Cardiac septum (tissue), 1 donor: ENCODE measurements around the gene ACSL5. TPM values are rescaled to one million over a fixed set of nuclear protein-coding genes. Genes with fewer than 3 reads are reported as not detected.
"Not testable (repeated sequence)": the region's sequence is repeated elsewhere in the genome, so short reads cannot be mapped to it uniquely, and the experiment has no call there.

Experiments
- DNase-seq: peaks from one replicate; pipeline ENCODE4 v3.0.0-alpha.2; 2020; ENCODE audit warnings: low spot score
- intact Hi-C: fragments of 100-400 bp; cut with DNase I; formaldehyde crosslinking; loops from one replicate; pipeline ENCODE4 v1.14.0; 2022
- total RNA-seq: library from RNA; stranded (reverse); fragmentation: NEBNext Ultra II Directional; extraction: Animal tissue kit (Norgen Biotek cat#: 25700); gene quantifications from one replicate; pipeline ENCODE4 v1.2.1, GENCODE V29; 2021
- donor health status: DM: no; HTN: no; CAD: no.

The ACSL5 gene
- total RNA-seq, 1 donor from 2014 or later = 5.1 TPM

GRCh38 chr10:112395809-112396530, 22.1 kb downstream of the ACSL5 start:
- intact Hi-C loops = no loop called here
- no peak for DNase-seq

DNA sequence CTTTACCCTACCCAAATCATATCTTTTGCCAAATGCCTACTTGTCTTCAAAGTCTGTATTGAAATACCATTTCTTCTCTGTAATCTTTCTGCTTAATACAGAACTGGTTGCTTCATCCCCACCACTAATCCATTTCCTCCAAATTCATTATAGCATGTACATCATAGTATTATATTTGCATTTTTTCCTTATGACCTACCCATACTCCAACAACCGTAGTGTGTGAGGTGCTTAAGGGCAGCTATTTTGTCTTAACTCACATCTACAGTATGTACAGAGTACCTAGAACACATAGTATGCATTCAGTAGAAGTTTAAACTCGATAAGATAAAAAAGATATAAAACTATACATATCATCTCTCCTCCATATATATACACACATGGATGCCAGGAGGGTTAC, 23.7 kb downstream of the ACSL5 start:
- intact Hi-C loops = no loop called here
- DNase-seq = no peak

DNA sequence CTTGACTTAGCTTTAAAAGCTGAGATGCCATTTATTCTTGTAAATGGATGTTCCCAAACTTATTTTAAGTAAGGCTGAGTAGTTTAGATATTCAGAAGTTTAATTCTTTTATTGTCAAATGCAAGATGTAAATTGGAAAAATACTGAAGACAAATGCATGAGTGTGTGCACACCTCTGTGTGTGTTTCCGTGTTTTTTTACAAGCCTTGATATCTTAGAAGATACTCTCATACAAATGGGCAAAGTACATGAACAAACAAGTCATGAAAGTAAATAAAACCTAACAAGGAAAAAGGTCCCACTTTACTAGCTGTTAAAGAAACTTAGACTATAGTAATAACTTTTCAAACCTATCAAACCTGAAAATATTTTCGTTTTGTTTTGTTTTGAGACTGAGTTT, 29.0 kb downstream of the ACSL5 start:
- intact Hi-C loops = no loop called here
- no peak for DNase-seq

DNA sequence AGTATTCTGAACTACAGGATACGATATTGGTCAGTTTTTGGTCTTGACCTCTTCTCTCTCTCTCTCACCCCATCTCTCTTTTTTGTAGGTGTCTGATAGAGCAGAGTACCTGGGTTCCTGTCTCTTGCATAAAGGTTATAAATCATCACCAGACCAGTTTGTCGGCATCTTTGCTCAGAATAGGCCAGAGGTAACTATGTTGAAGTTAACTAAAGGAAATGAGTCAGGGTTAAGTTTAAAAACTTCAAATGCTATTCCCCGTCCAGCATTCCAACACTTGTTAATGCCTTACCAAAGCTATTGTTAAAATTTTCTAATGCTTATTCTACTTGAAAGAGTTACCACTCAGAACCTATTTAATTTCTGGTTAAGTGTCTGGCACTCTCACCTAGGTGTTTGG, 30.7 kb downstream of the ACSL5 start:
- intact Hi-C loops = no loop called here
- DNase-seq = no peak

GRCh38 chr10:112406806-112407205, 32.9 kb downstream of the ACSL5 start:
- intact Hi-C loops, DNase-seq: not testable (repeated sequence)

GRCh38 chr10:112407696-112408095, 33.8 kb downstream of the ACSL5 start:
- intact Hi-C loops = no loop called here
- no peak for DNase-seq

DNA sequence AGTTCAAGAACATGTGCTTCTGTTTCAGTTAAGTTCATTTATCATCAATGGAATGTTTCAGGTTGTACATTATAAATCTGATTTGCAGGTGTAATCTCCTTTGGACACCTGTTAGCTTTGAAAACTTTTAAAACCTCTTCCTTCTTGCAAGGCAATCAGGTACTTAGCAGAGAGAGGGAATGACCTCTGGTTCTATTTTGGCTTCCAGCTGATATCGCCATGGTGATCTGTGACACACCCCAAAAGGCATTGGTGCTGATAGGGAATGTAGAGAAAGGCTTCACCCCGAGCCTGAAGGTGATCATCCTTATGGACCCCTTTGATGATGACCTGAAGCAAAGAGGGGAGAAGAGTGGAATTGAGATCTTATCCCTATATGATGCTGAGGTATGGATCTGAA, 35.4 kb downstream of the ACSL5 start:
- intact Hi-C loops = no loop called here
- no peak for DNase-seq

DNA sequence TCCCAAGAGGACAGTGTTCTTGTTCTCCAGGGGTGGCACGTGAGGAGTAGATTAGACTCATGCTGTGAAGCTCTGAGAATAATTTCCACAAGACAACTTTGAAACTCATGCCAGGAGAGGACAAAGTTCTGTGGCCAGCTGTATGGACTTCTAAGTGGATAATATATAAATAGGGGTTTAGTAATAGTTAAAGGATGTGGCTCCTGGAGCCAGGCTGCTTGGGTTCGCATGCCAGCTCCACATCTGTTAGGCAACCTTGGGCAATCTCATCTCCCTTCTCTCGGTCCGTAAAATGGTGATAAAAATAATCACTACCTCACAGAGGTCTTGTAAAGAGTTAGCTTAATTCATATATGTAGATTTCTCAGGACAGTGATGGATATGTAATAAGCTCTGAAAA, 35.8 kb downstream of the ACSL5 start:
- intact Hi-C loops = no loop called here
- no peak for DNase-seq

- no peak for DNase-seq
- intact Hi-C loops = no loop called here
These were observed 38.8 kb downstream of the ACSL5 start for GRCh38 chr10:112412696-112413095.

- intact Hi-C loops = no loop called here
- no peak for DNase-seq
These were observed 47.8 kb downstream of the ACSL5 start for GRCh38 chr10:112421731-112422130.

DNA sequence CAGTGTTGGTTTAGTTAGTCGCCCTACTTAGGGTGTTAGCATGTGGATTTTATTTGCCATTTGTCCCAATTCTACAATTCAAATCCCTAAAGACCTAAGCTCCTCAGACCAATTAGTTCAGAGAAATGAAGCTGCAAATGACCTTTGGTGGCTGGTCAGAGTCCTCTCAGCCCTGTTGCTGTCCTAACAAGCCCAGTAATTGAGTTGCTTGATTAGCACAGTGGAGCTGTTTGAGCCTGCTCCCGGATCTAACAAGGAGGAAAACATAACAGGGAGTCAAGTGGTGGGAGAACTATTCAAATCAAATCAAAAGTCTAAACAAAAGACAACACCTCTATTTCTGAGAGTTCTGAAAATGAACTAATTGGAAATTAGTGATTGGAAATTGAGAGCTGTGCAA, 50.7 kb downstream of the ACSL5 start:
- intact Hi-C loops = no loop called here
- no peak for DNase-seq

DNA sequence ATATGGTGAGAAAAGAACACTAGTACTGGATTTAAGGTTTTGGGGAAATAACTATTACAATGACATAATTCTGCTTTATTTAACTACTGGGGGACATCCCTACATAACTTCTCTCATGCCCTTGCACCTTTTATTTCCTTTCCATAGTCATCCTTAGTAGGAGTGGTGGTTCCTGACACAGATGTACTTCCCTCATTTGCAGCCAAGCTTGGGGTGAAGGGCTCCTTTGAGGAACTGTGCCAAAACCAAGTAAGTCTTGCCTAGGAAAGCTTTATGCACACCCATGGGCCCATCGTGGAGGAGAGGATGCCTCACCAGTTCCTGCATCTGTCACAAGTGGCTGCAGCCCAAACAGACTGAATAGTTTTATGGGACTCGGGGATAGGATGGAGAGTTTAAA, 52.2 kb downstream of the ACSL5 start:
- DNase-seq = no peak
- intact Hi-C loops = no loop called here

DNA sequence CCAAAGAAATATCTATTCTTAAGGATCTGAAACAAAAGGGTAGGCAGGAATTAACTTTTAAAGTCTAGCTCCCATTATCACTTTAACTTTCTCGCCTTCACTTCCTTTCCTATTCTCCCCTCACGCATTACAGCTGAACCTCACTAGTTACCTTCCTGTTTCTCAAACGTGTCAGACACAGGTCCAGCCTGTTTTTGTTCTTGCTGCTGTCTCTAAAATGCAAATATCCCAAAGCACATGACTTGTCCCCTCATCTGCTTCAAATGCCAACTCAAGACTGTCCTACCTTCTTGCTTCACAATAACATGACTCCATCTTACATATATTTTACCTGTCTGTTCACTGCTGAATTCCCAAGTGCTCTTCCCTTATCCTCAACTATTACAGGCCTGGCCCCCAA, 55.2 kb downstream of the ACSL5 start:
- DNase-seq = no peak
- intact Hi-C loops = no loop called here

DNA sequence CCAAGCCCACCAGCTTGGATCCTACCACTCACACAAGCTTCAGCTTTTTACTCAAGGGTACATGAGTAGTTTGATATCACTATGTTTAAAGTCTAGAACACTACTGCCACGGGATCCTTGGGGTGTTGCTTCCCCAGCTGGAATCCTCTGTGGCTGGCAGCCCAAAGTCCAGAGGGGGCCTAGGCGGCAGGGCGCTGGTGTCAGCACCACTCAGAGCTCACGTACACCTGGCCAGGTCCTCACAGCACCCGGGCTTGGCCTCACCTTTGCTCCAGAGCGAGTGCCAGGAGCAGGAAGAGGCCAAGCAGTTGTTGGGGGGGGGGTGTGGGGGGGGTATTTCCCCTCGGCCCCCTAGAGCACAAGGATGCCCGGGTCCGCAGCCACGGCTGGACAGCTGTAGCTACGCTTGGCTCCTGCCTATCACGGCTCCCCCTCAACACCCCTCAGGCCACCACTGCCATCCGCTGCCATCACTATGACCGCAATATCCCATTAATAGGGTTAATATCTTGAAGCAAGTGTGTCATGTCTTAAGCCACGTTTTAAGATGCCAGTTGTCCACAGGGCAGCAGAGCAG, 55.8 kb downstream of the ACSL5 start:
- intact Hi-C loops = loop anchor here (10.0 kb wide), 1 partner anchor 115 kb away; no protein-coding TSS in a partner anchor
- DNase-seq = no peak

GRCh38 chr10:112433136-112433535, 59.2 kb downstream of the ACSL5 start:
- DNase-seq = no peak
- intact Hi-C loops = loop anchor here (10.0 kb wide), 1 partner anchor 118 kb away; no protein-coding TSS in a partner anchor

DNA sequence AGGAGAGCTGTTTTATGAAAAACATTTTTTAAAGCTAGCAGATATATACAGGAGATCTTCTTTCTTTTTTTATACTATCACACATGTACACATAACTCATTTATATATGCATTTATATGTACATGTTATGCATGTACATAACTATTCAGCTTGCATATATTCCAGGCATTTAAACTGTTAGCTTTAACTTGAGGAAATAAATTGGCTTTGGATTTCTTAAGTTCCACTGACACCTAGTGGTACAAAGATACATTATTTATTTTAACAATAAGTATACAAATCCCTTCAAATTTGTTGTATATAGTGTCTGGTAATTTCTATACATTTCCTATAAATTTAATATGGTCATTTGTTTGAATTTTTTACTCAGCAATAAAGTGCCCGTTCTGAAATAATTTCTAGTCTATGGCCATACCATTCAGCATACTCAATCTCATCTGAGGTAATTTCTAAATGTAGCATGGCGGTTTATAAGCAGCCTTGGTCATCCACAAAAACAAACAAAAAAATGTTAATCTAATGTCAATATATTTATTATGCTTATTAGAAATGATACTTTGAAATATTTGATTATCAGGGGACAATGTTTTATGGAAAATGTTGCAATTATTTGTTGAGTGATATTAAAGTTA, 61.2 kb downstream of the ACSL5 start:
- DNase-seq = no peak
- intact Hi-C loops = loop anchor here (10.0 kb wide), 1 partner anchor 120 kb away; no protein-coding TSS in a partner anchor

GRCh38 chr10:112438356-112438755, 64.4 kb downstream of the ACSL5 start:
- intact Hi-C loops = loop anchor here (10.0 kb wide), 1 partner anchor 124 kb away; no protein-coding TSS in a partner anchor
- DNase-seq = no peak

GRCh38 chr10:112441520-112441919, 67.6 kb downstream of the ACSL5 start:
- DNase-seq = no peak
- intact Hi-C loops = no loop called here

GRCh38 chr10:112442063-112442462, 68.1 kb downstream of the ACSL5 start:
- intact Hi-C loops = no loop called here
- no peak for DNase-seq

GRCh38 chr10:112446055-112446854, 72.3 kb downstream of the ACSL5 start:
- intact Hi-C loops = no loop called here
- DNase-seq = no peak
